ENCODE results near the gene LHX2. TPM values are rescaled to one million over a fixed set of nuclear protein-coding genes. Genes with fewer than 3 reads are reported as not detected.

LHX2 gene
- total and polyA plus RNA-seq, 2 experiments from 2014 or later = 1.7 TPM; not detected in 1

GRCh38 chr9:124054582-124055227 is 43.1 kb downstream of the LHX2 start:
- H3K9me2 ChIP-seq (ENCODE audit: insufficient read depth) = no peaks in the 10 kb centered on the region
- H3F3A ChIP-seq (replicated peaks; ENCODE audit: low read depth) = no peaks in the 10 kb centered on the region
- H3K4me3 Mint-ChIP-seq = no peak overlapping the region
- H3K27ac Mint-ChIP-seq = no peak overlapping the region
- no peaks in the 10 kb centered on the region for H4K20me1 ChIP-seq (replicated peaks; ENCODE audit: insufficient read depth)
- no peak overlapping the region for H2AFZ ChIP-seq
- peaks cover 6% of the 10 kb centered on the region; the same call in 2 of the 3 replicates for H3K9me3 Mint-ChIP-seq
- H3K36me3 ChIP-seq (ENCODE audit: insufficient read depth) = no peaks in the 10 kb centered on the region
- H3K36me3 Mint-ChIP-seq (ENCODE audit: low read depth) = no peaks in the 10 kb centered on the region; the same call in 2 of the 3 replicates
- no peak overlapping the region for H3K27ac ChIP-seq (ENCODE audit: low read depth)
- H3K27me3 ChIP-seq (ENCODE audit: insufficient read depth) = no peaks in the 10 kb centered on the region
- H3K4me1 Mint-ChIP-seq = no peaks in the 10 kb centered on the region
- no peak for DNase-seq (ENCODE audit: low spot score)
- H3K4me3 ChIP-seq = no peak overlapping the region
- TF ChIP-seq EZH2phosphoT487 (IDR thresholded peaks at IDR 0.05; ENCODE audit: unreplicated experiment) = no peak
- TF ChIP-seq STAT1 (IDR thresholded peaks at IDR 0.05; ENCODE audit: unreplicated experiment) = no peak
- TF ChIP-seq JUNB (IDR thresholded peaks at IDR 0.05; ENCODE audit: unreplicated experiment) = no peak
- no peak for TF ChIP-seq ZNF331 (CRISPR knock-in tag; IDR thresholded peaks at IDR 0.05; ENCODE audit: low read depth)
- no peak for TF ChIP-seq POLR2AphosphoS5 (IDR thresholded peaks at IDR 0.05; ENCODE audit: low read depth)
- no peak for TF ChIP-seq CTCF (conservative IDR thresholded peaks at IDR 0.05; ENCODE audit: low read depth in 2 of 2)
- TF ChIP-seq NANOG (IDR thresholded peaks at IDR 0.05; ENCODE audit: borderline replicate concordance) = no peak
- TF ChIP-seq EZH2 (IDR thresholded peaks at IDR 0.05; ENCODE audit: low read depth, unreplicated experiment) = no peak
- no peak for TF ChIP-seq CREB1 (CRISPR knock-in tag; IDR thresholded peaks at IDR 0.05; ENCODE audit: low read depth)
- no peak for TF ChIP-seq ZNF114 (CRISPR knock-in tag; IDR thresholded peaks at IDR 0.05)
- no peak for TF ChIP-seq ZNF462 (CRISPR knock-in tag; IDR thresholded peaks at IDR 0.05)
- TF ChIP-seq REST (IDR thresholded peaks at IDR 0.05; ENCODE audit: unreplicated experiment) = no peak
- TF ChIP-seq ETS1 (IDR thresholded peaks at IDR 0.05) = no peak
- no peak overlapping the region for H3K4me2 ChIP-seq
- no peaks in the 10 kb centered on the region for H3K79me2 ChIP-seq (replicated peaks; ENCODE audit: insufficient read depth)
- peaks cover 6% of the 10 kb centered on the region for H3K27me3 Mint-ChIP-seq (ENCODE audit: insufficient read depth, low read depth, poor library complexity)
- ATAC-seq = no peak
- no peaks in the 10 kb centered on the region for H3K4me1 ChIP-seq (ENCODE audit: insufficient read depth)

Measured in GM23338 (cell line).